Measurements from ENCODE around the gene CFTR.
"Not testable (repeated sequence)": the region's sequence is repeated elsewhere in the genome, so short reads cannot be mapped to it uniquely, and the experiment has no call there.

GRCh38 chr7:117517194-117517593 lies 37.4 kb downstream of the CFTR start:
- not testable (repeated sequence) for TF ChIP-seq MZF1 (tag by site-specific recombination; IDR thresholded peaks at IDR 0.05; ENCODE audit: borderline replicate concordance); TSHZ1 (tag by site-specific recombination; IDR thresholded peaks at IDR 0.05; ENCODE audit: borderline replicate concordance); CTCF (tag by site-specific recombination; IDR thresholded peaks at IDR 0.05); ZNF426 (tag by site-specific recombination; IDR thresholded peaks at IDR 0.05); HOXC10 (CRISPR knock-in tag; IDR thresholded peaks at IDR 0.05)
